B cell (primary cell): ENCODE data around the gene TBX15. TPM values are rescaled to one million over a fixed set of nuclear protein-coding genes. Genes with fewer than 3 reads are reported as not detected.

ENCODE experiments used
- ATAC-seq: fragments of 200-7000 bp; cut with Tn5 transposase; one replicate; pipeline ENCODE4 v1.10.0; 2021; ENCODE audit warnings: low read depth, mild to moderate bottlenecking, moderate number of reproducible peaks, moderate library complexity
- CTCF ChIA-PET: fragments of 350-600 bp; sonication (Branson Sonifier 250); formaldehyde crosslinking; loops from one replicate; lab custom pipeline; 2021; ENCODE audit warnings: antibody characterized with exemption, inconsistent platforms; lab: Charles Lee
- POLR2A ChIA-PET: fragments of 350-600 bp; sonication (Branson Sonifier 250); formaldehyde crosslinking; loops from one replicate; lab custom pipeline; 2021; ENCODE audit warnings: antibody characterized with exemption; lab: Charles Lee
- DNase-seq: peaks from one replicate; pipeline ENCODE4 v3.0.0; 2013
- H2AFZ ChIP-seq: 2 replicates; pipeline ENCODE4 v1.6.1; 2012; ENCODE audit warnings: mild to moderate bottlenecking, low read depth, low read length; ENCODE audit not compliant: insufficient read depth, poor library complexity, severe bottlenecking
- H3K27ac ChIP-seq, 2 donors: 1 replicate in 1 of 2; 2 replicates in 1 of 2; pipeline ENCODE4 v1.5.1; 2012 to 2013; ENCODE audit warnings: low read length in 2 of 2, mild to moderate bottlenecking in 2 of 2, moderate library complexity in 1 of 2
- H3K27me3 ChIP-seq, 4 experiments: fragments of 200-600 bp in 1 of 4; sonication (generic) in 1 of 4; replicated peaks in 1 of 4; 1 replicate in 2 of 4; 2 replicates in 2 of 4; pipeline versions ENCODE4 v1.6.1 to v1.7.0; 2013 to 2016; ENCODE audit warnings: low read length in 3 of 4, mild to moderate bottlenecking in 2 of 4, mixed read lengths in 1 of 4, moderate library complexity in 1 of 4; ENCODE audit not compliant: insufficient read depth in 4 of 4, control insufficient read depth in 3 of 4; ENCODE audit errors: control extremely low read depth in 1 of 4
- H3K36me3 ChIP-seq, 2 experiments: replicated peaks in 1 of 2; 1 replicate in 1 of 2; 2 replicates in 1 of 2; pipeline versions ENCODE4 v1.6.1 to v1.7.1; 2013; ENCODE audit warnings: low read length in 1 of 2; ENCODE audit not compliant: insufficient read depth in 2 of 2, control insufficient read depth in 1 of 2; ENCODE audit errors: control extremely low read depth in 1 of 2, extremely low read depth in 1 of 2
- H3K4me1 ChIP-seq, 2 donors: fragments of 200-600 bp in 1 of 2; sonication (generic) in 1 of 2; 1 replicate in 1 of 2; 2 replicates in 1 of 2; pipeline versions ENCODE4 v1.5.1 to v1.6.1; 2013 to 2017; ENCODE audit warnings: low read length in 2 of 2; ENCODE audit not compliant: control insufficient read depth in 2 of 2, insufficient read depth in 2 of 2
- H3K4me2 ChIP-seq: replicated peaks from 2 replicates; pipeline ENCODE3; 2012; ENCODE audit warnings: mild to moderate bottlenecking, low read depth, low read length; ENCODE audit not compliant: poor library complexity, severe bottlenecking
- H3K4me3 ChIP-seq, 5 experiments: fragments of 200-600 bp in 1 of 5; sonication (generic) in 1 of 5; 1 replicate in 3 of 5; 2 replicates in 2 of 5; pipeline versions ENCODE4 v1.5.1 to v1.7.0; 2011 to 2016; ENCODE audit warnings: low read length in 4 of 5, mild to moderate bottlenecking in 4 of 5, low read depth in 2 of 5, control low read depth in 1 of 5, moderate library complexity in 1 of 5; ENCODE audit not compliant: insufficient read depth in 1 of 5; ENCODE audit errors: control extremely low read depth in 1 of 5, extremely low read depth in 1 of 5
- H3K79me2 ChIP-seq: fragments of 200-600 bp; sonication (generic); one replicate; pipeline ENCODE4 v1.6.0; 2016; ENCODE audit warnings: low read length; ENCODE audit not compliant: control insufficient read depth, insufficient read depth
- H3K9ac ChIP-seq: fragments of 200-600 bp; sonication (generic); 2 replicates; pipeline ENCODE4 v1.6.1; 2017; ENCODE audit warnings: mild to moderate bottlenecking, low read length, moderate library complexity
- H3K9me3 ChIP-seq, 3 donors: one replicate each; pipeline versions ENCODE4 v1.6.1 to v1.7.1; 2013; ENCODE audit warnings: low read length in 2 of 3; ENCODE audit not compliant: control insufficient read depth in 2 of 3, insufficient read depth in 1 of 3; ENCODE audit errors: control extremely low read depth in 1 of 3
- H4K20me1 ChIP-seq: 2 replicates; pipeline ENCODE4 v1.6.0; 2012; ENCODE audit warnings: mild to moderate bottlenecking, low read length; ENCODE audit not compliant: insufficient read depth, control insufficient read depth, poor library complexity, severe bottlenecking
- H3K27ac Mint-ChIP-seq: one replicate; pipeline ENCODE4 v1.8.0; 2021; ENCODE audit warnings: mixed read lengths
- H3K27me3 Mint-ChIP-seq: one replicate; pipeline ENCODE4 v1.8.0; 2021; ENCODE audit warnings: mixed read lengths
- H3K4me1 Mint-ChIP-seq: one replicate; pipeline ENCODE4 v1.8.0; 2021; ENCODE audit warnings: mixed read lengths
- H3K4me3 Mint-ChIP-seq: one replicate; pipeline ENCODE4 v1.8.0; 2021; ENCODE audit warnings: mixed read lengths
- H3K9me3 Mint-ChIP-seq: one replicate; pipeline ENCODE4 v1.8.0; 2022; ENCODE audit warnings: mixed read lengths; ENCODE audit not compliant: insufficient read depth
- EZH2 ChIP-seq: IDR thresholded peaks from 2 replicates; pipeline ENCODE4 v1.6.1; 2012; ENCODE audit warnings: borderline replicate concordance, low read depth, mild to moderate bottlenecking, moderate library complexity, low read length; ENCODE audit not compliant: insufficient read depth, poor library complexity, severe bottlenecking
- WGBS: methylation state at CpG from one replicate; pipeline ENCODE4 v1.1.5; 2013; ENCODE audit warnings: missing lambda C conversion rate; ENCODE audit not compliant: insufficient coverage; 5-methylcytosine and 5-hydroxymethylcytosine counted together
- intact Hi-C: fragments of 100-400 bp; cut with micrococcal nuclease; formaldehyde crosslinking; loops from one replicate; pipeline ENCODE4 v1.10.0; 2022
- polyA plus RNA-seq: library from polyadenylated mRNA; depleted of rRNA; stranded (reverse); fragments of >200 nt; gene quantifications from 2 replicates; pipeline ENCODE4 v1.2.3, GENCODE V29; 2012
- total RNA-seq, 2 donors: library from RNA; stranded (reverse); fragments of 120-200 nt in 1 of 2; gene quantifications; 1 replicate in 1 of 2; 2 replicates in 1 of 2; pipeline versions ENCODE4 v1.2.3 to v1.2.4, GENCODE V29; 2013 to 2022
- TF ChIP-seq, protein P1 (sequence below): fragments of 200-600 bp; IDR thresholded peaks from one replicate; pipeline ENCODE4 v1.8.0; 2022; ENCODE audit warnings: antibody characterized with exemption, mild to moderate bottlenecking

TBX15 gene
- total and polyA plus RNA-seq, 2 donors (not counting 1 experiment from before 2014, with no cell fraction given) = 0.03 to 0.15 TPM

DNA sequence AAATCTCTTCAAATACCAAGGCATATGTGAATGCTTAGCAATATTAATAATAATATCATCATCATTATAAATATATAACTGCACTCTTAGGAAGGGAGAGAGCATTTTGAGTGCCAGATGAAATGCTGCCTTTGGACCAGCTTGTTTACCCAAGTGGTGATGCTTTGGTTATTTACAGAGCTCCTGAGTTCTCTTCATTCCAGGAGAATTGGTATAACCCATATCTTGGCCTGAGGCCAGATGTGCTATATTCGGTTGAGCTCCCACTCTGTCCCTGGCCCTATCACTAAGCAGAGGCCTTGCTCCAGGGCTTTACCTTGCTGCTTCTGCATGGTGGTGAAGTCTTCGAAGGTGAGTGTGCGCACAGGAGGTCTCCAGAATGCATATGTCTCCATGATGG lies 89.4 kb downstream of the TBX15 start:
- TF ChIP-seq, protein P1, sequence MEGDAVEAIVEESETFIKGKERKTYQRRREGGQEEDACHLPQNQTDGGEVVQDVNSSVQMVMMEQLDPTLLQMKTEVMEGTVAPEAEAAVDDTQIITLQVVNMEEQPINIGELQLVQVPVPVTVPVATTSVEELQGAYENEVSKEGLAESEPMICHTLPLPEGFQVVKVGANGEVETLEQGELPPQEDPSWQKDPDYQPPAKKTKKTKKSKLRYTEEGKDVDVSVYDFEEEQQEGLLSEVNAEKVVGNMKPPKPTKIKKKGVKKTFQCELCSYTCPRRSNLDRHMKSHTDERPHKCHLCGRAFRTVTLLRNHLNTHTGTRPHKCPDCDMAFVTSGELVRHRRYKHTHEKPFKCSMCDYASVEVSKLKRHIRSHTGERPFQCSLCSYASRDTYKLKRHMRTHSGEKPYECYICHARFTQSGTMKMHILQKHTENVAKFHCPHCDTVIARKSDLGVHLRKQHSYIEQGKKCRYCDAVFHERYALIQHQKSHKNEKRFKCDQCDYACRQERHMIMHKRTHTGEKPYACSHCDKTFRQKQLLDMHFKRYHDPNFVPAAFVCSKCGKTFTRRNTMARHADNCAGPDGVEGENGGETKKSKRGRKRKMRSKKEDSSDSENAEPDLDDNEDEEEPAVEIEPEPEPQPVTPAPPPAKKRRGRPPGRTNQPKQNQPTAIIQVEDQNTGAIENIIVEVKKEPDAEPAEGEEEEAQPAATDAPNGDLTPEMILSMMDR = no peak
- no peak for TF ChIP-seq EZH2
- no peak overlapping the region for H3K4me3 ChIP-seq
- ChIA-PET POLR2A (no interaction called here), CTCF (no interaction called here)
- ATAC-seq (no peak), DNase-seq (no peak)
- Mint-ChIP-seq H3K4me1 (no peaks in the 10 kb centered on the region), H3K9me3 (peaks cover 2% of the 10 kb centered on the region), H3K4me3 (no peak overlapping the region), H3K27me3 (peaks cover 3% of the 10 kb centered on the region), H3K27ac (no peak overlapping the region)
- peaks cover 0 to 2% (median 0%) of the 10 kb centered on the region in 3 donors for H3K9me3 ChIP-seq
- no peaks in the 10 kb centered on the region for H3K27me3 ChIP-seq
- intact Hi-C loops = no loop called here
- WGBS = 100% methylated on average over 3 of the region's 3 CpGs
- H3K27ac ChIP-seq = no peak overlapping the region
- no peaks in the 10 kb centered on the region for H3K36me3 ChIP-seq
- H3K79me2 ChIP-seq = no peaks in the 10 kb centered on the region
- H3K4me1 ChIP-seq = no peaks in the 10 kb centered on the region
- no peaks in the 10 kb centered on the region for H4K20me1 ChIP-seq
- no peak overlapping the region for H2AFZ ChIP-seq
- no peak overlapping the region for H3K4me2 ChIP-seq
- no peak overlapping the region for H3K9ac ChIP-seq

DNA sequence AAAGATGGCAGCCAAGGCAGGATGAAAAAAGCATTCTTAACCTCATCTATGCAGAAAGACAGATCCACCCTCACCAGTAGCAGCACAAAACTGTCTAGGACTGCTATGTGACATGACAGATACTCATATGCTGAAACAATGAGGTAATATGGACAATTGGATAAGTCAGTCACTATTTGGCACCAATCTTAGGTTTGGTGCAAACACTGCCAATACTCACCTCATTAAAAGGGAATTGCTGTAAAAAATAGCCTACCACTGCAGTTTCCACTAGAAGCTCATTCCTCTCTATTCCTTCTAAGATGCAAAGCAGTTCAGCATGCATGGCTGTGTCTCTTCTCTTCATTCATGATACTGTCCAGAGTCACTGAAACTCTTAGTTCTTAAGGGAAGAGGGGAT lies 91.7 kb downstream of the TBX15 start:
- no peaks in the 10 kb centered on the region for H3K9me3 Mint-ChIP-seq
- Histone ChIP-seq H3K4me2 (no peak overlapping the region), H3K27me3 (no peaks in the 10 kb centered on the region), H4K20me1 (no peaks in the 10 kb centered on the region), H3K4me3 (no peak overlapping the region), H3K79me2 (no peaks in the 10 kb centered on the region), H3K36me3 (no peaks in the 10 kb centered on the region), H3K9me3 (peaks cover 0 to 2% (median 0%) of the 10 kb centered on the region in 3 donors), H3K27ac (no peak overlapping the region), H3K4me1 (no peaks in the 10 kb centered on the region), H3K9ac (no peak overlapping the region), H2AFZ (no peak overlapping the region)
- H3K27ac Mint-ChIP-seq = no peak overlapping the region
- no peak for ATAC-seq
- intact Hi-C loops = no loop called here
- CTCF ChIA-PET = no interaction called here
- H3K4me3 Mint-ChIP-seq = no peak overlapping the region
- TF ChIP-seq EZH2 = no peak
- TF ChIP-seq, protein P1 = no peak
- POLR2A ChIA-PET = no interaction called here
- peaks cover 3% of the 10 kb centered on the region for H3K27me3 Mint-ChIP-seq
- no peak for DNase-seq
- no peaks in the 10 kb centered on the region for H3K4me1 Mint-ChIP-seq
